GM12878 (cell line): ENCODE measurements around the gene DUSP15. TPM values are rescaled to one million over a fixed set of nuclear protein-coding genes. Genes with fewer than 3 reads are reported as not detected.

Experiments used
- ATAC-seq: fragments of 200-7000 bp; cut with Tn5 transposase; 3 replicates; pipeline ENCODE4 v1.9.1; 2020; ENCODE audit warnings: mild to moderate bottlenecking, moderate library complexity
- BruUV-seq: library from RNA; stranded (reverse); fragments of 400-500 nt; replicated peaks from 2 replicates; lab custom pipeline; 2021; lab: Mats Ljungman, UMichigan
- CTCF ChIA-PET: fragments of 300-600 bp; sonication (Branson Sonifier 250); formaldehyde crosslinking; extraction: SDS; loops from one replicate; lab custom pipeline; 2021; ENCODE audit warnings: inconsistent platforms; lab: Yijun Ruan, JAX
- POLR2A ChIA-PET: fragments of 350-600 bp; formaldehyde crosslinking; extraction: SDS; loops from one replicate; lab custom pipeline; 2021; ENCODE audit warnings: inconsistent platforms; lab: Charles Lee
- RAD21 ChIA-PET: fragments of 300-600 bp; sonication (Branson Sonifier 250); formaldehyde crosslinking; loops from one replicate; lab custom pipeline; 2023; ENCODE audit warnings: antibody characterized with exemption; ENCODE audit not compliant: unreplicated experiment; lab: Charles Lee
- SMC1A ChIA-PET: fragments of 300-600 bp; sonication (Branson Sonifier 250); formaldehyde crosslinking; loops from one replicate; lab custom pipeline; 2023; ENCODE audit not compliant: unreplicated experiment, uncharacterized antibody; lab: Charles Lee
- DNase-seq: peaks from one replicate; pipeline ENCODE4 v3.0.0-alpha.2; 2011; ENCODE audit warnings: low read depth, low spot score
- FAIRE-seq: peaks from 3 replicates; lab custom pipeline; 2011; peaks lifted over from hg19 to GRCh38; lab: Jason Lieb, UNC
- H2AFZ ChIP-seq: 2 replicates; pipeline ENCODE4 v1.6.0; 2011; ENCODE audit warnings: low read depth, low read length, control low read depth; ENCODE audit not compliant: control insufficient read depth
- H3K27ac ChIP-seq: 2 replicates; pipeline ENCODE4 v1.5.1; 2011; ENCODE audit warnings: control low read depth; ENCODE audit not compliant: control insufficient read depth, insufficient read depth
- H3K27me3 ChIP-seq, 2 experiments: replicated peaks in 1 of 2; 2 replicates each; pipeline versions ENCODE4 v1.6.0 to v1.6.1; 2011; ENCODE audit warnings: low read length in 1 of 2; ENCODE audit not compliant: control insufficient read depth in 2 of 2, insufficient read depth in 2 of 2
- H3K36me3 ChIP-seq, 2 experiments: 2 replicates each; pipeline ENCODE4 v1.5.1; 2011; ENCODE audit warnings: low read length in 1 of 2; ENCODE audit not compliant: control insufficient read depth in 2 of 2, insufficient read depth in 2 of 2
- H3K4me1 ChIP-seq: 2 replicates; pipeline ENCODE4 v1.6.1; 2011; ENCODE audit warnings: mild to moderate bottlenecking, low read length, moderate library complexity, mixed read lengths; ENCODE audit not compliant: control insufficient read depth, insufficient read depth
- H3K4me2 ChIP-seq: 2 replicates; pipeline ENCODE4 v1.6.0; 2011; ENCODE audit warnings: control low read depth; ENCODE audit not compliant: control insufficient read depth, insufficient read depth
- H3K4me3 ChIP-seq: fragments of 200-600 bp; sonication (generic); 2 replicates; pipeline ENCODE4 v1.5.1; 2016
- H3K79me2 ChIP-seq: 2 replicates; pipeline ENCODE4 v1.6.0; 2011; ENCODE audit warnings: low read length; ENCODE audit not compliant: control insufficient read depth, insufficient read depth
- H3K9ac ChIP-seq: 2 replicates; pipeline ENCODE4 v1.8.0; 2011; ENCODE audit warnings: low read length, control low read depth, mixed read lengths; ENCODE audit not compliant: control insufficient read depth, insufficient read depth
- H3K9me3 ChIP-seq: replicated peaks from 3 replicates; pipeline ENCODE4 v1.5.1; 2011; ENCODE audit warnings: mild to moderate bottlenecking, low read length; ENCODE audit not compliant: control insufficient read depth, insufficient read depth
- H4K20me1 ChIP-seq: 2 replicates; pipeline ENCODE4 v1.6.0; 2011; ENCODE audit not compliant: control insufficient read depth, insufficient read depth
- BCL11A ChIP-seq: IDR thresholded peaks from 2 replicates; pipeline ENCODE4 v1.6.1; 2011; ENCODE audit warnings: low read depth, low read length
- CBX5 ChIP-seq: sonication (generic); IDR thresholded peaks from 2 replicates; pipeline ENCODE4 v1.6.1; 2016; ENCODE audit warnings: low read depth, moderate library complexity, mild to moderate bottlenecking, inconsistent platforms
- CREM ChIP-seq: IDR thresholded peaks from 2 replicates; pipeline ENCODE4 v1.6.1; 2014; ENCODE audit warnings: antibody characterized with exemption, low read depth
- CUX1 ChIP-seq: IDR thresholded peaks from 2 replicates; pipeline ENCODE4 v1.6.1; 2012; ENCODE audit warnings: improper control_type of control experiment, low read depth, low read length; ENCODE audit not compliant: insufficient replicate concordance
- EP300 ChIP-seq, 2 experiments: fragments of 150-350 bp in 1 of 2; IDR thresholded peaks; 2 replicates each; pipeline ENCODE4 v1.6.1; 2011 to 2012; ENCODE audit warnings: low read depth in 2 of 2, low read length in 2 of 2, borderline replicate concordance in 1 of 2, improper control_type of control experiment in 1 of 2, inconsistent platforms in 1 of 2; ENCODE audit not compliant: control insufficient read depth in 1 of 2
- MLLT1 ChIP-seq: fragments of 450-650 bp; IDR thresholded peaks from 2 replicates; pipeline ENCODE4 v1.6.1; 2016; ENCODE audit warnings: mild to moderate bottlenecking
- MTA3 ChIP-seq: IDR thresholded peaks from 2 replicates; pipeline ENCODE4 v1.6.1; 2012; ENCODE audit warnings: low read length, inconsistent platforms, borderline replicate concordance
- SP1 ChIP-seq: IDR thresholded peaks from one replicate; pipeline ENCODE4 v1.6.1; 2011; ENCODE audit warnings: low read depth, low read length
- ZNF217 ChIP-seq: fragments of 450-650 bp; IDR thresholded peaks from 2 replicates; pipeline ENCODE4 v1.6.1; 2017; ENCODE audit warnings: antibody characterized with exemption, mild to moderate bottlenecking
- WGBS: methylation state at CpG from one replicate; pipeline ENCODE4 v1.1.6; 2016; ENCODE audit warnings: low lambda C conversion rate; ENCODE audit not compliant: insufficient replicate concordance, insufficient coverage; ENCODE audit errors: missing lambda C conversion rate; 5-methylcytosine and 5-hydroxymethylcytosine counted together
- in situ Hi-C: fragments of 300-500 bp; cut with MboI; formaldehyde crosslinking; loops from 9 replicates; pipeline ENCODE4 v1.14.3; 2018; ENCODE audit warnings: mixed read lengths
- intact Hi-C: fragments of 100-400 bp; cut with micrococcal nuclease; formaldehyde crosslinking; loops from one replicate; pipeline ENCODE4 v1.14.2; 2022; ENCODE audit not compliant: unreplicated experiment
- polyA plus RNA-seq, 11 experiments: library from polyadenylated mRNA; depleted of rRNA in 4 of 11; unstranded in 6 of 11; stranded (reverse) in 5 of 11; fragments of >200 nt; fragmentation: Nextera tagmentation in 4 of 11; fragmentation: Illumina TruSeq in 1 of 11; extraction: Ambion mirVana in 4 of 11; extraction: Trizol in 1 of 11; gene quantifications; 1 replicate in 1 of 11; 2 replicates in 10 of 11; pipeline versions ENCODE4 v1.2.1 to v1.2.3, GENCODE V29; 2011 to 2016; ENCODE audit warnings: inconsistent platforms in 2 of 11, missing spikeins in 2 of 11, low read depth in 1 of 11
- total RNA-seq, 4 experiments: library from RNA; depleted of rRNA in 3 of 4; stranded (reverse); fragments of >200 nt in 3 of 4; fragmentation: Illumina TruSeq in 1 of 4; extraction: Trizol in 1 of 4; gene quantifications; 2 replicates each; pipeline versions ENCODE4 v1.2.1 to v1.2.3, GENCODE V29; 2013 to 2021

The DUSP15 gene
- total and polyA plus RNA-seq, 10 of the 15 experiments (the other 5 are each of a cell fraction or from before 2014, with no cell fraction given), result 0.06 to 2.5 (median 0.67) TPM; not detected in 1

- FAIRE-seq, result no peak
- WGBS, result 69% methylated on average over 5 of the region's 5 CpGs
Measured at GRCh38 chr20:31817461-31817860, 52.9 kb downstream of the DUSP15 start.

More at GRCh38 chr20:31817461-31817860, 52.9 kb downstream of the DUSP15 start:
- H3K79me2 ChIP-seq, result no peaks in the 10 kb centered on the region
- no peak overlapping the region for H3K4me2 ChIP-seq
- BruUV-seq, result no TSS peak
- ChIA-PET POLR2A (no interaction called here), CTCF (interaction anchor here (0.8 to 2.3 kb wide), 10 partner anchors 9 to 274 kb away, joined by 3 to 9 read pairs (median 4); no protein-coding TSS in a partner anchor), RAD21 (interaction anchor here (0.6 to 1.8 kb wide), 5 partner anchors 10 to 260 kb away, joined by 3 to 5 read pairs (median 4); no protein-coding TSS in a partner anchor), SMC1A (interaction anchor here (0.6 to 1.2 kb wide), 7 partner anchors 13 to 156 kb away, joined by 3 to 4 read pairs (median 3); no protein-coding TSS in a partner anchor)
- no peak overlapping the region for H3K4me3 ChIP-seq
- in situ Hi-C loops, result no loop called here
- no peak for ATAC-seq
- no peaks in the 10 kb centered on the region for H4K20me1 ChIP-seq
- intact Hi-C loops, result no loop called here
- no peak overlapping the region for H2AFZ ChIP-seq
- no peaks in the 10 kb centered on the region for H3K9me3 ChIP-seq
- H3K27me3 ChIP-seq, result no peaks in the 10 kb centered on the region
- no peak overlapping the region for H3K9ac ChIP-seq
- H3K36me3 ChIP-seq, result no peaks in the 10 kb centered on the region
- H3K4me1 ChIP-seq, result no peaks in the 10 kb centered on the region
- no peak overlapping the region for H3K27ac ChIP-seq
- no peak for DNase-seq
- TF ChIP-seq SP1 (no peak), MTA3 (no peak), EP300 (IDR thresholded peaks at IDR 0.05; ENCODE audit: borderline replicate concordance in 1 of 2, control insufficient read depth in 1 of 2, low read depth in 2 of 2, low read length in 2 of 2) (no peak), MLLT1 (no peak), CUX1 (no peak), ZNF217 (no peak), CBX5 (no peak), BCL11A (no peak), CREM (no peak)
- TF ChIP-seq, all 136 proteins: peak for 0
